SK-N-SH treated with all-trans-retinoic acid at 6 μM for 48 hours (cell line): ENCODE results near the gene ZBTB47.

Experiments used
- ARNTL ChIP-seq: fragments of 450-650 bp; formaldehyde crosslinking; IDR thresholded peaks from 2 replicates; pipeline ENCODE4 v1.5.0; 2020; ENCODE audit warnings: low read depth, mild to moderate bottlenecking, moderate library complexity, borderline replicate concordance
- BACH2 ChIP-seq: fragments of 250-450 bp; sonication (Bioruptor Pico); IDR thresholded peaks from 2 replicates; pipeline ENCODE4 v1.9.0; 2021; ENCODE audit warnings: mild to moderate bottlenecking, borderline replicate concordance
- GLIS3 ChIP-seq: fragments of 250-450 bp; sonication (Bioruptor Pico); IDR thresholded peaks from 2 replicates; pipeline ENCODE4 v1.5.0; 2020; ENCODE audit warnings: mild to moderate bottlenecking, moderate library complexity
- PPARA ChIP-seq: fragments of 250-450 bp; sonication (Bioruptor Pico); IDR thresholded peaks from 2 replicates; pipeline ENCODE4 v1.5.0; 2020; ENCODE audit warnings: mild to moderate bottlenecking, borderline replicate concordance
- RARB ChIP-seq: fragments of 250-450 bp; sonication (Bioruptor Pico); IDR thresholded peaks from 2 replicates; pipeline ENCODE4 v1.8.0; 2021; ENCODE audit warnings: mild to moderate bottlenecking, moderate library complexity
- SNAI2 ChIP-seq: fragments of 250-450 bp; sonication (Bioruptor Pico); IDR thresholded peaks from 2 replicates; pipeline ENCODE4 v1.5.0; 2020; ENCODE audit warnings: mild to moderate bottlenecking, moderate library complexity
- ZC3H10 ChIP-seq: fragments of 250-450 bp; sonication (Bioruptor Pico); IDR thresholded peaks from 2 replicates; pipeline ENCODE4 v1.5.1; 2021; ENCODE audit warnings: mild to moderate bottlenecking, moderate library complexity
- ZFP30 ChIP-seq: fragments of 450-650 bp; formaldehyde crosslinking; IDR thresholded peaks from 2 replicates; pipeline ENCODE4 v1.5.0; 2022; ENCODE audit warnings: mild to moderate bottlenecking, moderate library complexity
- ZNF70 ChIP-seq: fragments of 450-650 bp; formaldehyde crosslinking; IDR thresholded peaks from 2 replicates; pipeline ENCODE4 v1.5.0; 2020; ENCODE audit warnings: mild to moderate bottlenecking, moderate library complexity
- TF ChIP-seq, protein P1 (sequence below): fragments of 250-450 bp; sonication (Bioruptor Pico); IDR thresholded peaks from 2 replicates; pipeline ENCODE4 v1.5.0; 2020; ENCODE audit warnings: mild to moderate bottlenecking, moderate library complexity
- TF ChIP-seq, protein P2 (sequence below): fragments of 250-450 bp; sonication (Bioruptor Pico); IDR thresholded peaks from 2 replicates; pipeline ENCODE4 v1.8.0; 2021; ENCODE audit warnings: low read depth, mild to moderate bottlenecking, moderate library complexity, borderline replicate concordance
- TF ChIP-seq, protein P3 (sequence below): fragments of 250-450 bp; sonication (Bioruptor Pico); IDR thresholded peaks from 2 replicates; pipeline ENCODE4 v1.5.1; 2020; ENCODE audit warnings: low read depth, mild to moderate bottlenecking, moderate library complexity
- TF ChIP-seq, protein P4 (sequence below): fragments of 250-450 bp; sonication (Bioruptor Pico); IDR thresholded peaks from 2 replicates; pipeline ENCODE4 v1.8.0; 2020; ENCODE audit warnings: mild to moderate bottlenecking, moderate library complexity, borderline replicate concordance

DNA sequence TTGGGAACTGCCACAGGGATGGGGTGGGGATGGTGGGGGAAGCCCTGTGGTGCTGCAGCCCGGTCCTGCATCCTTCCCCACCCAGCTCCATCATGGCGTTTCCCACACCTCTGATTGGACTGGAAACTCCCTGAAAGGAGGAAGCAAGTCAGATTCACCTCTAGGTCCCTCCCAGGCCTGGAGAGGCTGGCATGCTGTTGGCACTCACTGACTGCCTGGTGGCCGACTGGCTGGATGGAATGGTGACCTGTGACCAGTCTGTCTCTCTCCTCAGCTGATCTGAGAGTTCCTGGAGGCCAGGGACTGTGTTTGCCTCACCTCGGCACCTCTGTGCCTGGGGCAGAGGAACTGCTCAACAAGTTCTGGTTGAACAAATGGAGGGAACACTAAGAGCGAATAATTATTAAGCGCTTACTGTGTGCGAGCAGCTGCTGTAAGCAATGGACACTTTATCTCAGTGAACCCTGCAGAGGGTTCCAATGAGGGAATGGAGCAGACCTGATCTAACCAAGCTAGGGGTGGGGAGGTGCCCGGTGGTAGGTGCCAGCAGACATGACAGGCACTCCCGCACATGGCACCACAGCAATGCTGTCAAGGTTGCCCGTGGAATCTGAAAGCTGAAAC, 52.6 kb downstream of the ZBTB47 start:
- TF ChIP-seq, protein P1, sequence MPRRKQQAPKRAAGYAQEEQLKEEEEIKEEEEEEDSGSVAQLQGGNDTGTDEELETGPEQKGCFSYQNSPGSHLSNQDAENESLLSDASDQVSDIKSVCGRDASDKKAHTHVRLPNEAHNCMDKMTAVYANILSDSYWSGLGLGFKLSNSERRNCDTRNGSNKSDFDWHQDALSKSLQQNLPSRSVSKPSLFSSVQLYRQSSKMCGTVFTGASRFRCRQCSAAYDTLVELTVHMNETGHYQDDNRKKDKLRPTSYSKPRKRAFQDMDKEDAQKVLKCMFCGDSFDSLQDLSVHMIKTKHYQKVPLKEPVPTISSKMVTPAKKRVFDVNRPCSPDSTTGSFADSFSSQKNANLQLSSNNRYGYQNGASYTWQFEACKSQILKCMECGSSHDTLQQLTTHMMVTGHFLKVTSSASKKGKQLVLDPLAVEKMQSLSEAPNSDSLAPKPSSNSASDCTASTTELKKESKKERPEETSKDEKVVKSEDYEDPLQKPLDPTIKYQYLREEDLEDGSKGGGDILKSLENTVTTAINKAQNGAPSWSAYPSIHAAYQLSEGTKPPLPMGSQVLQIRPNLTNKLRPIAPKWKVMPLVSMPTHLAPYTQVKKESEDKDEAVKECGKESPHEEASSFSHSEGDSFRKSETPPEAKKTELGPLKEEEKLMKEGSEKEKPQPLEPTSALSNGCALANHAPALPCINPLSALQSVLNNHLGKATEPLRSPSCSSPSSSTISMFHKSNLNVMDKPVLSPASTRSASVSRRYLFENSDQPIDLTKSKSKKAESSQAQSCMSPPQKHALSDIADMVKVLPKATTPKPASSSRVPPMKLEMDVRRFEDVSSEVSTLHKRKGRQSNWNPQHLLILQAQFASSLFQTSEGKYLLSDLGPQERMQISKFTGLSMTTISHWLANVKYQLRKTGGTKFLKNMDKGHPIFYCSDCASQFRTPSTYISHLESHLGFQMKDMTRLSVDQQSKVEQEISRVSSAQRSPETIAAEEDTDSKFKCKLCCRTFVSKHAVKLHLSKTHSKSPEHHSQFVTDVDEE (CRISPR knock-in tag), result no peak
- TF ChIP-seq ZC3H10 (CRISPR knock-in tag) (no peak), PPARA (no peak), ZNF70 (CRISPR knock-in tag) (no peak), GLIS3 (CRISPR knock-in tag) (no peak), SNAI2 (CRISPR knock-in tag) (no peak), ARNTL (no peak), BACH2 (CRISPR knock-in tag) (no peak), ZFP30 (CRISPR knock-in tag) (no peak), RARB (CRISPR knock-in tag) (no peak)
- TF ChIP-seq, protein P2, sequence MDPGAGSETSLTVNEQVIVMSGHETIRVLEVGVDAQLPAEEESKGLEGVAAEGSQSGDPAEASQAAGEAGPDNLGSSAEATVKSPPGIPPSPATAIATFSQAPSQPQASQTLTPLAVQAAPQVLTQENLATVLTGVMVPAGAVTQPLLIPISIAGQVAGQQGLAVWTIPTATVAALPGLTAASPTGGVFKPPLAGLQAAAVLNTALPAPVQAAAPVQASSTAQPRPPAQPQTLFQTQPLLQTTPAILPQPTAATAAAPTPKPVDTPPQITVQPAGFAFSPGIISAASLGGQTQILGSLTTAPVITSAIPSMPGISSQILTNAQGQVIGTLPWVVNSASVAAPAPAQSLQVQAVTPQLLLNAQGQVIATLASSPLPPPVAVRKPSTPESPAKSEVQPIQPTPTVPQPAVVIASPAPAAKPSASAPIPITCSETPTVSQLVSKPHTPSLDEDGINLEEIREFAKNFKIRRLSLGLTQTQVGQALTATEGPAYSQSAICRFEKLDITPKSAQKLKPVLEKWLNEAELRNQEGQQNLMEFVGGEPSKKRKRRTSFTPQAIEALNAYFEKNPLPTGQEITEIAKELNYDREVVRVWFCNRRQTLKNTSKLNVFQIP (CRISPR knock-in tag), result no peak
- TF ChIP-seq, protein P3, sequence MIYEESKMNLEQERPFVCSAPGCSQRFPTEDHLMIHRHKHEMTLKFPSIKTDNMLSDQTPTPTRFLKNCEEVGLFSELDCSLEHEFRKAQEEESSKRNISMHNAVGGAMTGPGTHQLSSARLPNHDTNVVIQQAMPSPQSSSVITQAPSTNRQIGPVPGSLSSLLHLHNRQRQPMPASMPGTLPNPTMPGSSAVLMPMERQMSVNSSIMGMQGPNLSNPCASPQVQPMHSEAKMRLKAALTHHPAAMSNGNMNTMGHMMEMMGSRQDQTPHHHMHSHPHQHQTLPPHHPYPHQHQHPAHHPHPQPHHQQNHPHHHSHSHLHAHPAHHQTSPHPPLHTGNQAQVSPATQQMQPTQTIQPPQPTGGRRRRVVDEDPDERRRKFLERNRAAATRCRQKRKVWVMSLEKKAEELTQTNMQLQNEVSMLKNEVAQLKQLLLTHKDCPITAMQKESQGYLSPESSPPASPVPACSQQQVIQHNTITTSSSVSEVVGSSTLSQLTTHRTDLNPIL (CRISPR knock-in tag), result no peak
- TF ChIP-seq, protein P4, sequence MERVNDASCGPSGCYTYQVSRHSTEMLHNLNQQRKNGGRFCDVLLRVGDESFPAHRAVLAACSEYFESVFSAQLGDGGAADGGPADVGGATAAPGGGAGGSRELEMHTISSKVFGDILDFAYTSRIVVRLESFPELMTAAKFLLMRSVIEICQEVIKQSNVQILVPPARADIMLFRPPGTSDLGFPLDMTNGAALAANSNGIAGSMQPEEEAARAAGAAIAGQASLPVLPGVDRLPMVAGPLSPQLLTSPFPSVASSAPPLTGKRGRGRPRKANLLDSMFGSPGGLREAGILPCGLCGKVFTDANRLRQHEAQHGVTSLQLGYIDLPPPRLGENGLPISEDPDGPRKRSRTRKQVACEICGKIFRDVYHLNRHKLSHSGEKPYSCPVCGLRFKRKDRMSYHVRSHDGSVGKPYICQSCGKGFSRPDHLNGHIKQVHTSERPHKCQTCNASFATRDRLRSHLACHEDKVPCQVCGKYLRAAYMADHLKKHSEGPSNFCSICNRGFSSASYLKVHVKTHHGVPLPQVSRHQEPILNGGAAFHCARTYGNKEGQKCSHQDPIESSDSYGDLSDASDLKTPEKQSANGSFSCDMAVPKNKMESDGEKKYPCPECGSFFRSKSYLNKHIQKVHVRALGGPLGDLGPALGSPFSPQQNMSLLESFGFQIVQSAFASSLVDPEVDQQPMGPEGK (CRISPR knock-in tag), result no peak
